AG09319 (cell line): ENCODE data around the gene OR52N4.

ENCODE experiments used
- DNase-seq: peaks from one replicate; pipeline ENCODE4 v3.0.0-alpha.2; 2010; ENCODE audit warnings: low read depth; ENCODE audit errors: extremely low read depth
- TF ChIP-seq, protein P1 (sequence below): IDR thresholded peaks from 2 replicates; pipeline ENCODE4 v1.5.1; 2011; ENCODE audit warnings: low read depth, mild to moderate bottlenecking, inconsistent platforms, low read length, moderate library complexity

Gene OR52N4

DNA sequence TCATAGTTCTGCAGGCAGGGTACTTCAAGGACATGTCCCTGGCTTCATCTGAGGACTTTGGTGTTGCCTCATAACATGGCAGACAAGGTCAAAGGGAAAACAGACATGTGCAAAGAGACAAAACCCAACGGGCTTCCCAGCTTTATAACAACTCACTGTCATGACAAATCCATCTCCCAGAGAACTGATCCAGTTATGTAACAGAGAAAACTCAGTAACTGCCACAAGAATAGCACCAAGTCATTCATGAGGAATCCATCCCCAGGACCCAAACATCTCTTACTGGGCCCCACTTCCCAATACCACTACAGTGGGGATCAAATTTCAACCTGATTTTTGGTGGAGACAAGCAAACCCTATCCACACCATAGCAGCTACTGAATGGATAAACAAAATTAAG is 13.0 kb downstream of the OR52N4 start:
- no peak for DNase-seq
- TF ChIP-seq, protein P1, sequence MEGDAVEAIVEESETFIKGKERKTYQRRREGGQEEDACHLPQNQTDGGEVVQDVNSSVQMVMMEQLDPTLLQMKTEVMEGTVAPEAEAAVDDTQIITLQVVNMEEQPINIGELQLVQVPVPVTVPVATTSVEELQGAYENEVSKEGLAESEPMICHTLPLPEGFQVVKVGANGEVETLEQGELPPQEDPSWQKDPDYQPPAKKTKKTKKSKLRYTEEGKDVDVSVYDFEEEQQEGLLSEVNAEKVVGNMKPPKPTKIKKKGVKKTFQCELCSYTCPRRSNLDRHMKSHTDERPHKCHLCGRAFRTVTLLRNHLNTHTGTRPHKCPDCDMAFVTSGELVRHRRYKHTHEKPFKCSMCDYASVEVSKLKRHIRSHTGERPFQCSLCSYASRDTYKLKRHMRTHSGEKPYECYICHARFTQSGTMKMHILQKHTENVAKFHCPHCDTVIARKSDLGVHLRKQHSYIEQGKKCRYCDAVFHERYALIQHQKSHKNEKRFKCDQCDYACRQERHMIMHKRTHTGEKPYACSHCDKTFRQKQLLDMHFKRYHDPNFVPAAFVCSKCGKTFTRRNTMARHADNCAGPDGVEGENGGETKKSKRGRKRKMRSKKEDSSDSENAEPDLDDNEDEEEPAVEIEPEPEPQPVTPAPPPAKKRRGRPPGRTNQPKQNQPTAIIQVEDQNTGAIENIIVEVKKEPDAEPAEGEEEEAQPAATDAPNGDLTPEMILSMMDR: no peak

GRCh38 chr11:5783255-5783654 is 29.2 kb downstream of the OR52N4 start, which contains the start of gene OR52N5:
Gene OR52N5, minus strand, starts transcription at chr11:5783355. Its CDS starts 4,721 bp downstream, at chr11:5778634.
- no peak for DNase-seq
- TF ChIP-seq, protein P1: no peak

- no peak for DNase-seq
- TF ChIP-seq, protein P1: no peak
Measured at GRCh38 chr11:5791165-5791564, 37.1 kb downstream of the OR52N4 start, which contains the start of gene OR52N1. Gene OR52N1, minus strand, starts transcription at chr11:5791265. Its CDS starts 2,449 bp downstream, at chr11:5788816.

- TF ChIP-seq, protein P1: no peak
- no peak for DNase-seq
Measured at GRCh38 chr11:5796541-5796940, 42.5 kb downstream of the OR52N4 start.

DNA sequence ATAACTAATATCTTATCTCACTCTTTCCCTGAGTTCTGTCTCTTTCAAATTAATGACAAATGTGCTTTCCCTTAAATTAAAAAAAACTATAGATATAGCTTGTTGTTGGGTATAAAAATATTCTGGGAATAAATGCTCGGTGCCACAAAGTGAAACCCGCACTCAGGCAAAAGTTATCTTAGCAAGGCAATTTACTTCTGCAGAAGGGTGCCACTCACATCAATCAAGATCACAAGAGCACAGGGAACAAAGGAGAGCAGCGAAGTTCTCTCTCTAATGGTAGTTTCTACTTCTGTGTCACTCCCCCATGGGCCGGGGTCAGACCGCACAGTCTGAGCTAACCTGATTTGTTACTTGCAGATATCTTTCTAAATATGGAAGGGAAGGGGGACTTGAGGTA is 49.9 kb downstream of the OR52N4 start:
- TF ChIP-seq, protein P1: no peak
- DNase-seq: no peak
